ENCODE results near the gene MAP3K6.

DNA sequence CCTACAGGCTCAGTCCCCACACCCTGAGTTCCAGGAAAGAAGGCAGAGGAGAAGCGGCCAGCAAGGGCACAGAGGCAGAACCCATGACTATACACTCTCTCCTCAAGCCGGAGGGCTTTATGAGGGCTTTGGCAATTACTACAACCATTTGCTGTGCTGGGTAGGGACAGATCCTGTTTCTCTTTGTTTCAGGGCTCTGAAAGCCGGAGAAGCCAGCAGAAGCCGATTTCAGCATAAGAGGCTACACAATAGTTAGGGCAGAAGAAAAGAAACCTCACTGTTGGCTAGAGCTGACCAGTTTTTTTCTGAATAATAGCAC lies 39.6 kb upstream of the MAP3K6 start:
- TF ChIP-seq POLR2AphosphoS5 (IDR thresholded peaks at IDR 0.05; ENCODE audit: insufficient read depth in 1 of 2, low read depth in 1 of 2): no peak
- TF ChIP-seq, protein P1, sequence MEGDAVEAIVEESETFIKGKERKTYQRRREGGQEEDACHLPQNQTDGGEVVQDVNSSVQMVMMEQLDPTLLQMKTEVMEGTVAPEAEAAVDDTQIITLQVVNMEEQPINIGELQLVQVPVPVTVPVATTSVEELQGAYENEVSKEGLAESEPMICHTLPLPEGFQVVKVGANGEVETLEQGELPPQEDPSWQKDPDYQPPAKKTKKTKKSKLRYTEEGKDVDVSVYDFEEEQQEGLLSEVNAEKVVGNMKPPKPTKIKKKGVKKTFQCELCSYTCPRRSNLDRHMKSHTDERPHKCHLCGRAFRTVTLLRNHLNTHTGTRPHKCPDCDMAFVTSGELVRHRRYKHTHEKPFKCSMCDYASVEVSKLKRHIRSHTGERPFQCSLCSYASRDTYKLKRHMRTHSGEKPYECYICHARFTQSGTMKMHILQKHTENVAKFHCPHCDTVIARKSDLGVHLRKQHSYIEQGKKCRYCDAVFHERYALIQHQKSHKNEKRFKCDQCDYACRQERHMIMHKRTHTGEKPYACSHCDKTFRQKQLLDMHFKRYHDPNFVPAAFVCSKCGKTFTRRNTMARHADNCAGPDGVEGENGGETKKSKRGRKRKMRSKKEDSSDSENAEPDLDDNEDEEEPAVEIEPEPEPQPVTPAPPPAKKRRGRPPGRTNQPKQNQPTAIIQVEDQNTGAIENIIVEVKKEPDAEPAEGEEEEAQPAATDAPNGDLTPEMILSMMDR (IDR thresholded peaks at IDR 0.05): no peak

All from vagina (tissue), 2 donors.